Measurements from ENCODE around the gene AATK. TPM values are rescaled to one million over a fixed set of nuclear protein-coding genes. Genes with fewer than 3 reads are reported as not detected.

Gene AATK
- total RNA-seq, 1 experiment from 2014 or later: 7.5 TPM

- DNase-seq (ENCODE audit: low spot score): no peak
- in situ Hi-C loops (cut with HindIII; ENCODE audit: low sequenced_read_pairs): loop anchor here (5.0 kb wide), 1 partner anchor 45 kb away; no protein-coding TSS in a partner anchor
Measured at GRCh38 chr17:81187120-81187519, 21.1 kb upstream of the AATK start.

GRCh38 chr17:81186203-81186602, 20.2 kb upstream of the AATK start:
- no peak for DNase-seq (ENCODE audit: low spot score)
- in situ Hi-C loops (cut with HindIII; ENCODE audit: low sequenced_read_pairs): loop anchor here (5.0 kb wide), 1 partner anchor 44 kb away; no protein-coding TSS in a partner anchor

- DNase-seq (ENCODE audit: low spot score): no peak
Measured at GRCh38 chr17:81184555-81184954, 18.5 kb upstream of the AATK start.

GRCh38 chr17:81183807-81184206, 17.8 kb upstream of the AATK start:
- no peak for DNase-seq (ENCODE audit: low spot score)
- in situ Hi-C loops (cut with HindIII; ENCODE audit: low sequenced_read_pairs): no loop called here

More at GRCh38 chr17:81184555-81184954, 18.5 kb upstream of the AATK start:
- in situ Hi-C loops (cut with HindIII; ENCODE audit: low sequenced_read_pairs): no loop called here

GRCh38 chr17:81183316-81183715, 17.3 kb upstream of the AATK start:
- in situ Hi-C loops (cut with HindIII; ENCODE audit: low sequenced_read_pairs): no loop called here
- DNase-seq (ENCODE audit: low spot score): no peak

- in situ Hi-C loops (cut with HindIII; ENCODE audit: low sequenced_read_pairs): no loop called here
- DNase-seq (ENCODE audit: low spot score): no peak
Measured at GRCh38 chr17:81182596-81182995, 16.6 kb upstream of the AATK start.

GRCh38 chr17:81181811-81182185, 15.8 kb upstream of the AATK start:
- in situ Hi-C loops (cut with HindIII; ENCODE audit: low sequenced_read_pairs): no loop called here
- no peak for DNase-seq (ENCODE audit: low spot score)

- no peak for DNase-seq (ENCODE audit: low spot score)
- in situ Hi-C loops (cut with HindIII; ENCODE audit: low sequenced_read_pairs): no loop called here
Measured at GRCh38 chr17:81180836-81181810, 15.1 kb upstream of the AATK start.

GRCh38 chr17:81179861-81180260, 13.8 kb upstream of the AATK start:
- DNase-seq (ENCODE audit: low spot score): no peak
- in situ Hi-C loops (cut with HindIII; ENCODE audit: low sequenced_read_pairs): no loop called here

- no peak for DNase-seq (ENCODE audit: low spot score)
- in situ Hi-C loops (cut with HindIII; ENCODE audit: low sequenced_read_pairs): no loop called here
Measured at GRCh38 chr17:81179220-81179619, 13.2 kb upstream of the AATK start.

- in situ Hi-C loops (cut with HindIII; ENCODE audit: low sequenced_read_pairs): no loop called here
- no peak for DNase-seq (ENCODE audit: low spot score)
Measured at GRCh38 chr17:81178136-81179091, 12.4 kb upstream of the AATK start.

GRCh38 chr17:81176666-81177065, 10.6 kb upstream of the AATK start:
- no peak for DNase-seq (ENCODE audit: low spot score)
- in situ Hi-C loops (cut with HindIII; ENCODE audit: low sequenced_read_pairs): no loop called here

- in situ Hi-C loops (cut with HindIII; ENCODE audit: low sequenced_read_pairs): no loop called here
- DNase-seq (ENCODE audit: low spot score): no peak
Measured at GRCh38 chr17:81173762-81174155, 7.7 kb upstream of the AATK start.

- DNase-seq (ENCODE audit: low spot score): no peak
- in situ Hi-C loops (cut with HindIII; ENCODE audit: low sequenced_read_pairs): no loop called here
Measured at GRCh38 chr17:81173052-81173761, 7.2 kb upstream of the AATK start.

- no peak for DNase-seq (ENCODE audit: low spot score)
- in situ Hi-C loops (cut with HindIII; ENCODE audit: low sequenced_read_pairs): no loop called here
Measured at GRCh38 chr17:81171941-81172340, 5.9 kb upstream of the AATK start.

GRCh38 chr17:81170727-81171494, 4.9 kb upstream of the AATK start:
- peak; percentile 69 for DNase-seq (ENCODE audit: low spot score)
- in situ Hi-C loops (cut with HindIII; ENCODE audit: low sequenced_read_pairs): no loop called here

- no peak for DNase-seq (ENCODE audit: low spot score)
- in situ Hi-C loops (cut with HindIII; ENCODE audit: low sequenced_read_pairs): no loop called here
Measured at GRCh38 chr17:81169870-81170309, 3.9 kb upstream of the AATK start.

GRCh38 chr17:81167638-81168037, 1.6 kb upstream of the AATK start:
- in situ Hi-C loops (cut with HindIII; ENCODE audit: low sequenced_read_pairs): no loop called here

GRCh38 chr17:81167194-81167524, 1.1 kb upstream of the AATK start:
- no peak for DNase-seq (ENCODE audit: low spot score)
- in situ Hi-C loops (cut with HindIII; ENCODE audit: low sequenced_read_pairs): no loop called here

More at GRCh38 chr17:81167638-81168037, 1.6 kb upstream of the AATK start:
- DNase-seq (ENCODE audit: low spot score): no peak

Measured in G401 (cell line).